ENCODE measurements around the gene WDFY1. TPM values are rescaled to one million over a fixed set of nuclear protein-coding genes. Genes with fewer than 3 reads are reported as not detected.

The WDFY1 gene
- total and polyA plus RNA-seq, 9 of the 15 experiments (the other 6 are each of a cell fraction or from before 2014, with no cell fraction given) = 5.4 to 27.6 (median 17.5) TPM

DNA sequence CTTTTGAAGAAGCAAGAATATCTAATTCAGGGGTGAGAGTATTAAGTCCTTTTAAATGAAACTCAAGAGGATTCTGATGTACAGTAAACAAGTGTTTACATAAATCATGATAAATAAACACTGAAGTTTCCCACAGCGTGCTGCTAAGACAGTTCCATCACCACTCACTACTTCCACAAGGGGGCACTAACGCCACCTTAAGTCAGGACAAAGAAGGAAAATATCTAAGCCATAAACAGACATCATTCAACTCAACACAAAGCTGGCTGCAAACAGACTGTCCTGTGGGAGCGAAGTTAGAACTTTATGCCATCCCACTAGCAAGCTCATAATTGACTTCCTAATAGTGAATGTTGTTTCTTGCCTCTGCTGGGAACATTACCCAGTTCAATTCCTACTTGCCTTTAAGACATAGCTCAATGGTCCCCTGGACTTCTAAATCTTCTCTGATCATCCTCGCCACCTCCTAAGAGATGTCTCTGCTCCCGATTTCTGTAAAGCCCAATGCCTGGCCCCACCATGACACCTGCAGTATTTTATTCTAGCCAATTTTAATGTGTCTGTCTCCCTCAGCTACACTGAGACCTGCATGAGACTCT lies 48.6 kb upstream of the WDFY1 start (continued):
- TF ChIP-seq, protein P1, sequence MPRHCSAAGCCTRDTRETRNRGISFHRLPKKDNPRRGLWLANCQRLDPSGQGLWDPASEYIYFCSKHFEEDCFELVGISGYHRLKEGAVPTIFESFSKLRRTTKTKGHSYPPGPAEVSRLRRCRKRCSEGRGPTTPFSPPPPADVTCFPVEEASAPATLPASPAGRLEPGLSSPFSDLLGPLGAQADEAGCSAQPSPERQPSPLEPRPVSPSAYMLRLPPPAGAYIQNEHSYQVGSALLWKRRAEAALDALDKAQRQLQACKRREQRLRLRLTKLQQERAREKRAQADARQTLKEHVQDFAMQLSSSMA (CRISPR knock-in tag; IDR thresholded peaks at IDR 0.05) = no peak
- TF ChIP-seq, protein P2, sequence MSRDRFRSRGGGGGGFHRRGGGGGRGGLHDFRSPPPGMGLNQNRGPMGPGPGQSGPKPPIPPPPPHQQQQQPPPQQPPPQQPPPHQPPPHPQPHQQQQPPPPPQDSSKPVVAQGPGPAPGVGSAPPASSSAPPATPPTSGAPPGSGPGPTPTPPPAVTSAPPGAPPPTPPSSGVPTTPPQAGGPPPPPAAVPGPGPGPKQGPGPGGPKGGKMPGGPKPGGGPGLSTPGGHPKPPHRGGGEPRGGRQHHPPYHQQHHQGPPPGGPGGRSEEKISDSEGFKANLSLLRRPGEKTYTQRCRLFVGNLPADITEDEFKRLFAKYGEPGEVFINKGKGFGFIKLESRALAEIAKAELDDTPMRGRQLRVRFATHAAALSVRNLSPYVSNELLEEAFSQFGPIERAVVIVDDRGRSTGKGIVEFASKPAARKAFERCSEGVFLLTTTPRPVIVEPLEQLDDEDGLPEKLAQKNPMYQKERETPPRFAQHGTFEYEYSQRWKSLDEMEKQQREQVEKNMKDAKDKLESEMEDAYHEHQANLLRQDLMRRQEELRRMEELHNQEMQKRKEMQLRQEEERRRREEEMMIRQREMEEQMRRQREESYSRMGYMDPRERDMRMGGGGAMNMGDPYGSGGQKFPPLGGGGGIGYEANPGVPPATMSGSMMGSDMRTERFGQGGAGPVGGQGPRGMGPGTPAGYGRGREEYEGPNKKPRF (IDR thresholded peaks at IDR 0.05; ENCODE audit: low read depth, low read length) = no peak
- no peak for TF ChIP-seq SMAD3 (CRISPR knock-in tag; conservative IDR thresholded peaks at IDR 0.05)
- TF ChIP-seq ASH1L (IDR thresholded peaks at IDR 0.05; ENCODE audit: borderline replicate concordance, low read depth, partially characterized antibody) = no peak
- no peak for TF ChIP-seq ZNF785 (CRISPR knock-in tag; IDR thresholded peaks at IDR 0.05)
- TF ChIP-seq SIRT6 (IDR thresholded peaks at IDR 0.05; ENCODE audit: low read depth, low read length) = no peak
- no peak for TF ChIP-seq SPI1 (IDR thresholded peaks at IDR 0.05; ENCODE audit: borderline replicate concordance, low read depth, low read length)
- no peak for TF ChIP-seq ZNF174 (CRISPR knock-in tag; IDR thresholded peaks at IDR 0.05)
- no peak for TF ChIP-seq ZNF12 (CRISPR knock-in tag; IDR thresholded peaks at IDR 0.05)
- TF ChIP-seq POLR2AphosphoS5 (IDR thresholded peaks at IDR 0.05; ENCODE audit: control insufficient read depth, insufficient read depth, low read depth, low read length) = no peak
- TF ChIP-seq SRSF3 (IDR thresholded peaks at IDR 0.05; ENCODE audit: insufficient read depth, low read length) = no peak
- TF ChIP-seq ZNF311 (CRISPR knock-in tag; IDR thresholded peaks at IDR 0.05) = no peak
- peak; percentile 75 to 87 for TF ChIP-seq RAD21 (CRISPR knock-in tag; conservative IDR thresholded peaks at IDR 0.05 in 1 of 2, IDR thresholded peaks at IDR 0.05 in 1 of 2)
- TF ChIP-seq, protein P3, sequence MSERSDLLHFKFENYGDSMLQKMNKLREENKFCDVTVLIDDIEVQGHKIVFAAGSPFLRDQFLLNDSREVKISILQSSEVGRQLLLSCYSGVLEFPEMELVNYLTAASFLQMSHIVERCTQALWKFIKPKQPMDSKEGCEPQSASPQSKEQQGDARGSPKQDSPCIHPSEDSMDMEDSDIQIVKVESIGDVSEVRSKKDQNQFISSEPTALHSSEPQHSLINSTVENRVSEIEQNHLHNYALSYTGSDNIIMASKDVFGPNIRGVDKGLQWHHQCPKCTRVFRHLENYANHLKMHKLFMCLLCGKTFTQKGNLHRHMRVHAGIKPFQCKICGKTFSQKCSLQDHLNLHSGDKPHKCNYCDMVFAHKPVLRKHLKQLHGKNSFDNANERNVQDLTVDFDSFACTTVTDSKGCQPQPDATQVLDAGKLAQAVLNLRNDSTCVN (CRISPR knock-in tag; IDR thresholded peaks at IDR 0.05) = no peak
- TF ChIP-seq MEIS2 (IDR thresholded peaks at IDR 0.05; ENCODE audit: partially characterized antibody) = peak; percentile 74
- TF ChIP-seq NFE2L1 (tag; IDR thresholded peaks at IDR 0.05; ENCODE audit: borderline replicate concordance, low read depth) = no peak
- TF ChIP-seq, protein P4, sequence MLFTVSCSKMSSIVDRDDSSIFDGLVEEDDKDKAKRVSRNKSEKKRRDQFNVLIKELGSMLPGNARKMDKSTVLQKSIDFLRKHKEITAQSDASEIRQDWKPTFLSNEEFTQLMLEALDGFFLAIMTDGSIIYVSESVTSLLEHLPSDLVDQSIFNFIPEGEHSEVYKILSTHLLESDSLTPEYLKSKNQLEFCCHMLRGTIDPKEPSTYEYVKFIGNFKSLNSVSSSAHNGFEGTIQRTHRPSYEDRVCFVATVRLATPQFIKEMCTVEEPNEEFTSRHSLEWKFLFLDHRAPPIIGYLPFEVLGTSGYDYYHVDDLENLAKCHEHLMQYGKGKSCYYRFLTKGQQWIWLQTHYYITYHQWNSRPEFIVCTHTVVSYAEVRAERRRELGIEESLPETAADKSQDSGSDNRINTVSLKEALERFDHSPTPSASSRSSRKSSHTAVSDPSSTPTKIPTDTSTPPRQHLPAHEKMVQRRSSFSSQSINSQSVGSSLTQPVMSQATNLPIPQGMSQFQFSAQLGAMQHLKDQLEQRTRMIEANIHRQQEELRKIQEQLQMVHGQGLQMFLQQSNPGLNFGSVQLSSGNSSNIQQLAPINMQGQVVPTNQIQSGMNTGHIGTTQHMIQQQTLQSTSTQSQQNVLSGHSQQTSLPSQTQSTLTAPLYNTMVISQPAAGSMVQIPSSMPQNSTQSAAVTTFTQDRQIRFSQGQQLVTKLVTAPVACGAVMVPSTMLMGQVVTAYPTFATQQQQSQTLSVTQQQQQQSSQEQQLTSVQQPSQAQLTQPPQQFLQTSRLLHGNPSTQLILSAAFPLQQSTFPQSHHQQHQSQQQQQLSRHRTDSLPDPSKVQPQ (CRISPR knock-in tag; IDR thresholded peaks at IDR 0.05; ENCODE audit: borderline replicate concordance) = no peak
- no peak for TF ChIP-seq IFI16 (CRISPR knock-in tag; IDR thresholded peaks at IDR 0.05)
- TF ChIP-seq ZNF717 (CRISPR knock-in tag; IDR thresholded peaks at IDR 0.05) = no peak
- TF ChIP-seq ZFP30 (CRISPR knock-in tag; IDR thresholded peaks at IDR 0.05; ENCODE audit: borderline replicate concordance) = no peak
- TF ChIP-seq ZNF445 (CRISPR knock-in tag; IDR thresholded peaks at IDR 0.05; ENCODE audit: low read depth) = no peak
- TF ChIP-seq KLF6 (CRISPR knock-in tag; IDR thresholded peaks at IDR 0.05; ENCODE audit: borderline replicate concordance) = no peak

All from K562 (cell line).